B cell (primary cell): ENCODE data around the gene MDGA2. TPM values are rescaled to one million over a fixed set of nuclear protein-coding genes. Genes with fewer than 3 reads are reported as not detected.

Experiments
- ATAC-seq: fragments of 200-7000 bp; cut with Tn5 transposase; one replicate; pipeline ENCODE4 v1.10.0; 2021; ENCODE audit warnings: low read depth, mild to moderate bottlenecking, moderate number of reproducible peaks, moderate library complexity
- CTCF ChIA-PET: fragments of 350-600 bp; sonication (Branson Sonifier 250); formaldehyde crosslinking; loops from one replicate; lab custom pipeline; 2021; ENCODE audit warnings: antibody characterized with exemption, inconsistent platforms; lab: Charles Lee
- POLR2A ChIA-PET: fragments of 350-600 bp; sonication (Branson Sonifier 250); formaldehyde crosslinking; loops from one replicate; lab custom pipeline; 2021; ENCODE audit warnings: antibody characterized with exemption; lab: Charles Lee
- DNase-seq: peaks from one replicate; pipeline ENCODE4 v3.0.0; 2013
- H2AFZ ChIP-seq: 2 replicates; pipeline ENCODE4 v1.6.1; 2012; ENCODE audit warnings: mild to moderate bottlenecking, low read depth, low read length; ENCODE audit not compliant: insufficient read depth, poor library complexity, severe bottlenecking
- H3K27ac ChIP-seq, 2 donors: 1 replicate in 1 of 2; 2 replicates in 1 of 2; pipeline ENCODE4 v1.5.1; 2012 to 2013; ENCODE audit warnings: low read length in 2 of 2, mild to moderate bottlenecking in 2 of 2, moderate library complexity in 1 of 2
- H3K27me3 ChIP-seq, 4 experiments: fragments of 200-600 bp in 1 of 4; sonication (generic) in 1 of 4; replicated peaks in 1 of 4; 1 replicate in 2 of 4; 2 replicates in 2 of 4; pipeline versions ENCODE4 v1.6.1 to v1.7.0; 2013 to 2016; ENCODE audit warnings: low read length in 3 of 4, mild to moderate bottlenecking in 2 of 4, mixed read lengths in 1 of 4, moderate library complexity in 1 of 4; ENCODE audit not compliant: insufficient read depth in 4 of 4, control insufficient read depth in 3 of 4; ENCODE audit errors: control extremely low read depth in 1 of 4
- H3K36me3 ChIP-seq, 2 experiments: replicated peaks in 1 of 2; 1 replicate in 1 of 2; 2 replicates in 1 of 2; pipeline versions ENCODE4 v1.6.1 to v1.7.1; 2013; ENCODE audit warnings: low read length in 1 of 2; ENCODE audit not compliant: insufficient read depth in 2 of 2, control insufficient read depth in 1 of 2; ENCODE audit errors: control extremely low read depth in 1 of 2, extremely low read depth in 1 of 2
- H3K4me1 ChIP-seq, 2 donors: fragments of 200-600 bp in 1 of 2; sonication (generic) in 1 of 2; 1 replicate in 1 of 2; 2 replicates in 1 of 2; pipeline versions ENCODE4 v1.5.1 to v1.6.1; 2013 to 2017; ENCODE audit warnings: low read length in 2 of 2; ENCODE audit not compliant: control insufficient read depth in 2 of 2, insufficient read depth in 2 of 2
- H3K4me2 ChIP-seq: replicated peaks from 2 replicates; pipeline ENCODE3; 2012; ENCODE audit warnings: mild to moderate bottlenecking, low read depth, low read length; ENCODE audit not compliant: poor library complexity, severe bottlenecking
- H3K4me3 ChIP-seq, 5 experiments: fragments of 200-600 bp in 1 of 5; sonication (generic) in 1 of 5; 1 replicate in 3 of 5; 2 replicates in 2 of 5; pipeline versions ENCODE4 v1.5.1 to v1.7.0; 2011 to 2016; ENCODE audit warnings: low read length in 4 of 5, mild to moderate bottlenecking in 4 of 5, low read depth in 2 of 5, control low read depth in 1 of 5, moderate library complexity in 1 of 5; ENCODE audit not compliant: insufficient read depth in 1 of 5; ENCODE audit errors: control extremely low read depth in 1 of 5, extremely low read depth in 1 of 5
- H3K79me2 ChIP-seq: fragments of 200-600 bp; sonication (generic); one replicate; pipeline ENCODE4 v1.6.0; 2016; ENCODE audit warnings: low read length; ENCODE audit not compliant: control insufficient read depth, insufficient read depth
- H3K9ac ChIP-seq: fragments of 200-600 bp; sonication (generic); 2 replicates; pipeline ENCODE4 v1.6.1; 2017; ENCODE audit warnings: mild to moderate bottlenecking, low read length, moderate library complexity
- H3K9me3 ChIP-seq, 3 donors: one replicate each; pipeline versions ENCODE4 v1.6.1 to v1.7.1; 2013; ENCODE audit warnings: low read length in 2 of 3; ENCODE audit not compliant: control insufficient read depth in 2 of 3, insufficient read depth in 1 of 3; ENCODE audit errors: control extremely low read depth in 1 of 3
- H4K20me1 ChIP-seq: 2 replicates; pipeline ENCODE4 v1.6.0; 2012; ENCODE audit warnings: mild to moderate bottlenecking, low read length; ENCODE audit not compliant: insufficient read depth, control insufficient read depth, poor library complexity, severe bottlenecking
- H3K27ac Mint-ChIP-seq: one replicate; pipeline ENCODE4 v1.8.0; 2021; ENCODE audit warnings: mixed read lengths
- H3K27me3 Mint-ChIP-seq: one replicate; pipeline ENCODE4 v1.8.0; 2021; ENCODE audit warnings: mixed read lengths
- H3K4me1 Mint-ChIP-seq: one replicate; pipeline ENCODE4 v1.8.0; 2021; ENCODE audit warnings: mixed read lengths
- H3K4me3 Mint-ChIP-seq: one replicate; pipeline ENCODE4 v1.8.0; 2021; ENCODE audit warnings: mixed read lengths
- H3K9me3 Mint-ChIP-seq: one replicate; pipeline ENCODE4 v1.8.0; 2022; ENCODE audit warnings: mixed read lengths; ENCODE audit not compliant: insufficient read depth
- EZH2 ChIP-seq: IDR thresholded peaks from 2 replicates; pipeline ENCODE4 v1.6.1; 2012; ENCODE audit warnings: borderline replicate concordance, low read depth, mild to moderate bottlenecking, moderate library complexity, low read length; ENCODE audit not compliant: insufficient read depth, poor library complexity, severe bottlenecking
- WGBS: methylation state at CpG from one replicate; pipeline ENCODE4 v1.1.5; 2013; ENCODE audit warnings: missing lambda C conversion rate; ENCODE audit not compliant: insufficient coverage; 5-methylcytosine and 5-hydroxymethylcytosine counted together
- intact Hi-C: fragments of 100-400 bp; cut with micrococcal nuclease; formaldehyde crosslinking; loops from one replicate; pipeline ENCODE4 v1.10.0; 2022
- polyA plus RNA-seq: library from polyadenylated mRNA; depleted of rRNA; stranded (reverse); fragments of >200 nt; gene quantifications from 2 replicates; pipeline ENCODE4 v1.2.3, GENCODE V29; 2012
- total RNA-seq, 2 donors: library from RNA; stranded (reverse); fragments of 120-200 nt in 1 of 2; gene quantifications; 1 replicate in 1 of 2; 2 replicates in 1 of 2; pipeline versions ENCODE4 v1.2.3 to v1.2.4, GENCODE V29; 2013 to 2022
- TF ChIP-seq, protein P1 (sequence below): fragments of 200-600 bp; IDR thresholded peaks from one replicate; pipeline ENCODE4 v1.8.0; 2022; ENCODE audit warnings: antibody characterized with exemption, mild to moderate bottlenecking

The MDGA2 gene
- total and polyA plus RNA-seq, 2 donors (not counting 1 experiment from before 2014, with no cell fraction given), result not detected

DNA sequence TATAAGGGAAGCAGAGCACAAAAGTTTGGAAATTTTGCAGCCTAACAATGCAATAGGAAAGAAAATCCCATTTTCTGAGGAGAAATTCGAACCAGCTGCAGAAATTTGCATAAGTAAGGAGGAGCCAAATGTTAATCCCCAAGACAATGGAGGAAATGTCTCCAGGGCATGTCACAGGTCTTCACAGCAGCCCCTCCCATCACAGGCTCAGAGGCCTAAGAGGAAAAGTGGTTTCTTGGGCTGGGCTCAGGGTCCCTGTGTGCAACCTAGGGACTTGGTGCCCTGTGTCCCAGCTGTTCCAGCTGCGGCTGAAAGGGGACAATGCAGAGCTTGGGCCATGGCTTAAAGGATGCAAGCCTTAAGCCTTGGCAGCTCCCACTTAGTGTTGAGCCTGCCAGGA lies 190.0 kb downstream of the MDGA2 start:
- Histone ChIP-seq H3K4me1 (no peaks in the 10 kb centered on the region), H2AFZ (no peak overlapping the region), H3K4me2 (no peak overlapping the region), H3K27ac (no peak overlapping the region), H3K4me3 (no peak overlapping the region), H3K36me3 (no peaks in the 10 kb centered on the region), H4K20me1 (no peaks in the 10 kb centered on the region), H3K9ac (no peak overlapping the region), H3K9me3 (no peaks in the 10 kb centered on the region), H3K27me3 (no peaks in the 10 kb centered on the region), H3K79me2 (no peaks in the 10 kb centered on the region)
- no peaks in the 10 kb centered on the region for H3K4me1 Mint-ChIP-seq
- H3K27me3 Mint-ChIP-seq, result no peaks in the 10 kb centered on the region
- intact Hi-C loops, result no loop called here
- no peak for DNase-seq
- no peak overlapping the region for H3K4me3 Mint-ChIP-seq
- TF ChIP-seq EZH2, result no peak
- TF ChIP-seq, protein P1, sequence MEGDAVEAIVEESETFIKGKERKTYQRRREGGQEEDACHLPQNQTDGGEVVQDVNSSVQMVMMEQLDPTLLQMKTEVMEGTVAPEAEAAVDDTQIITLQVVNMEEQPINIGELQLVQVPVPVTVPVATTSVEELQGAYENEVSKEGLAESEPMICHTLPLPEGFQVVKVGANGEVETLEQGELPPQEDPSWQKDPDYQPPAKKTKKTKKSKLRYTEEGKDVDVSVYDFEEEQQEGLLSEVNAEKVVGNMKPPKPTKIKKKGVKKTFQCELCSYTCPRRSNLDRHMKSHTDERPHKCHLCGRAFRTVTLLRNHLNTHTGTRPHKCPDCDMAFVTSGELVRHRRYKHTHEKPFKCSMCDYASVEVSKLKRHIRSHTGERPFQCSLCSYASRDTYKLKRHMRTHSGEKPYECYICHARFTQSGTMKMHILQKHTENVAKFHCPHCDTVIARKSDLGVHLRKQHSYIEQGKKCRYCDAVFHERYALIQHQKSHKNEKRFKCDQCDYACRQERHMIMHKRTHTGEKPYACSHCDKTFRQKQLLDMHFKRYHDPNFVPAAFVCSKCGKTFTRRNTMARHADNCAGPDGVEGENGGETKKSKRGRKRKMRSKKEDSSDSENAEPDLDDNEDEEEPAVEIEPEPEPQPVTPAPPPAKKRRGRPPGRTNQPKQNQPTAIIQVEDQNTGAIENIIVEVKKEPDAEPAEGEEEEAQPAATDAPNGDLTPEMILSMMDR, result no peak
- no peak for ATAC-seq
- ChIA-PET POLR2A (no interaction called here), CTCF (no interaction called here)
- no peaks in the 10 kb centered on the region for H3K9me3 Mint-ChIP-seq
- no peak overlapping the region for H3K27ac Mint-ChIP-seq
- 83% methylated on average over 2 of the region's 2 CpGs for WGBS

DNA sequence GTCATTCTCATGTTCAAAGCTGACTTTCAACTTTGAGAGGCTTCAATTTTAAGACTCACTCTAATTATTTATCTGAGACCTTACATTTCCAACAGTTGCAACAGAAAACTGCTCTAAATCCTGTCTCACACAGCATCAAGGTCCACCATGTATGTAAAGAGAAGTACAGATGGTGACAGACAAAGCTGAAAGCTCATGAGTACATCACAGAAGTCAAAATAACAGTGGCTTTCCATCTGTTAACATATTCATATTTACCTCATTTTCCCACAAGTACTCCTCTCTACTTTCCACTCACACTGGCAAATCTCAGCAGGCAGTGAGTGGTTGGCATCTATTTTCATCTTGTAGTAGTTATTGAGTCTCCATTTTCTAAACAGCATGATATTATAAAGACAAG lies 192.0 kb downstream of the MDGA2 start:
- TF ChIP-seq, protein P1, result no peak
- no peak for TF ChIP-seq EZH2
- ChIA-PET CTCF (no interaction called here), POLR2A (no interaction called here)
- H4K20me1 ChIP-seq, result no peaks in the 10 kb centered on the region
- no peak overlapping the region for H2AFZ ChIP-seq
- no peak overlapping the region for H3K4me3 ChIP-seq
- intact Hi-C loops, result no loop called here
- H3K27ac Mint-ChIP-seq, result no peak overlapping the region
- no peak overlapping the region for H3K27ac ChIP-seq
- no peaks in the 10 kb centered on the region for H3K36me3 ChIP-seq
- H3K27me3 ChIP-seq, result no peaks in the 10 kb centered on the region
- H3K4me1 Mint-ChIP-seq, result no peaks in the 10 kb centered on the region
- no peaks in the 10 kb centered on the region for H3K9me3 Mint-ChIP-seq
- H3K27me3 Mint-ChIP-seq, result no peaks in the 10 kb centered on the region
- no peaks in the 10 kb centered on the region for H3K9me3 ChIP-seq
- H3K79me2 ChIP-seq, result no peaks in the 10 kb centered on the region
- H3K4me1 ChIP-seq, result no peaks in the 10 kb centered on the region
- no peak overlapping the region for H3K4me3 Mint-ChIP-seq
- no peak overlapping the region for H3K4me2 ChIP-seq
- ATAC-seq, result no peak
- no peak overlapping the region for H3K9ac ChIP-seq
- no peak for DNase-seq
